Cardiac fibroblast (primary cell): ENCODE measurements around the gene CIPC.
A peak's percentile ranks its signal among the peaks of the same experiment; 100 is the strongest.

Experiments
- DNase-seq, 2 donors: peaks; one replicate each; pipeline versions ENCODE4 v3.0.0 to v3.0.0-alpha.2; 2010; ENCODE audit warnings: low read depth in 2 of 2
- H3K4me3 ChIP-seq, 2 donors: replicated peaks in 1 of 2; 1 replicate in 1 of 2; 2 replicates in 1 of 2; pipeline ENCODE4 v1.5.1; 2011; ENCODE audit warnings: low read depth in 2 of 2, low read length in 2 of 2, mild to moderate bottlenecking in 2 of 2, moderate library complexity in 1 of 2
- CTCF ChIP-seq: IDR thresholded peaks from one replicate; pipeline ENCODE4 v1.5.1; 2011; ENCODE audit warnings: low read depth, mild to moderate bottlenecking, low read length, inconsistent platforms

Gene CIPC

GRCh38 chr14:77071938-77072388 lies 26.1 kb upstream of the CIPC start:
- peak in 1 of 2 donors; percentile 38 for DNase-seq
- no peak for TF ChIP-seq CTCF

GRCh38 chr14:77074969-77075368 lies 23.1 kb upstream of the CIPC start:
- no peak for TF ChIP-seq CTCF
- DNase-seq, result no peak
- no peak overlapping the region for H3K4me3 ChIP-seq

More at GRCh38 chr14:77071938-77072388, 26.1 kb upstream of the CIPC start:
- no peak overlapping the region for H3K4me3 ChIP-seq

- TF ChIP-seq CTCF, result no peak
- DNase-seq, result peak; percentile 87 to 97
- H3K4me3 ChIP-seq, result peak overlapping the region; percentile 19 to 21
Measured at GRCh38 chr14:77076113-77076631, 21.9 kb upstream of the CIPC start.

- H3K4me3 ChIP-seq, result no peak overlapping the region
- DNase-seq, result peak in 1 of 2 donors; percentile 46
- TF ChIP-seq CTCF, result no peak
Measured at GRCh38 chr14:77077040-77077439, 21.0 kb upstream of the CIPC start.

- no peak for DNase-seq
- TF ChIP-seq CTCF, result no peak
- no peak overlapping the region for H3K4me3 ChIP-seq
Measured at GRCh38 chr14:77082356-77082755, 15.7 kb upstream of the CIPC start.

- no peak for TF ChIP-seq CTCF
- no peak overlapping the region for H3K4me3 ChIP-seq
- DNase-seq, result no peak
Measured at GRCh38 chr14:77083082-77083481, 15.0 kb upstream of the CIPC start.

GRCh38 chr14:77084985-77085384 lies 13.1 kb upstream of the CIPC start:
- TF ChIP-seq CTCF, result no peak
- DNase-seq, result no peak
- no peak overlapping the region for H3K4me3 ChIP-seq
